PC-3 (cell line): ENCODE data around the gene TDRD1. TPM values are rescaled to one million over a fixed set of nuclear protein-coding genes. Genes with fewer than 3 reads are reported as not detected.

ENCODE experiments used
- ATAC-seq: fragments of 200-7000 bp; cut with Tn5 transposase; 2 replicates; pipeline ENCODE4 v1.9.1; 2020; ENCODE audit warnings: mild to moderate bottlenecking, moderate library complexity
- BruUV-seq: library from RNA; stranded (reverse); fragments of 400-500 nt; replicated peaks from 2 replicates; lab custom pipeline; 2021; lab: Mats Ljungman, UMichigan
- CTCF ChIA-PET: fragments of 300-600 bp; sonication (Branson Sonifier 250); formaldehyde crosslinking; loops from one replicate; lab custom pipeline; 2022; ENCODE audit warnings: antibody characterized with exemption; lab: Charles Lee
- POLR2A ChIA-PET: fragments of 300-600 bp; sonication (Branson Sonifier 250); formaldehyde crosslinking; loops from one replicate; lab custom pipeline; 2022; ENCODE audit warnings: antibody characterized with exemption; ENCODE audit not compliant: unreplicated experiment; lab: Charles Lee
- DNase-seq: peaks from one replicate; pipeline ENCODE4 v3.0.0-alpha.2; 2015
- H2AFZ ChIP-seq: fragments of 300-600 bp; sonication (generic); 2 replicates; pipeline ENCODE4 v1.6.0; 2016; ENCODE audit warnings: antibody characterized with exemption, low read length
- H3F3A ChIP-seq: fragments of 300-600 bp; sonication (generic); one replicate; pipeline ENCODE4 v1.6.0; 2017; ENCODE audit warnings: antibody characterized with exemption, low read length, control low read depth, mild to moderate bottlenecking; ENCODE audit not compliant: unreplicated experiment
- H3K27ac ChIP-seq: fragments of 300-600 bp; sonication (generic); 2 replicates; pipeline ENCODE4 v1.5.1; 2016; ENCODE audit warnings: mild to moderate bottlenecking, low read length
- H3K27me3 ChIP-seq: fragments of 300-600 bp; sonication (generic); 2 replicates; pipeline ENCODE4 v1.6.1; 2016; ENCODE audit warnings: low read length, mixed read lengths
- H3K36me3 ChIP-seq: fragments of 300-600 bp; sonication (generic); 2 replicates; pipeline ENCODE4 v1.6.1; 2016; ENCODE audit warnings: low read depth, mixed run types, low read length, mixed read lengths
- H3K4me1 ChIP-seq: fragments of 300-600 bp; sonication (generic); 2 replicates; pipeline ENCODE4 v1.5.1; 2016; ENCODE audit warnings: low read length; ENCODE audit not compliant: insufficient read depth
- H3K4me2 ChIP-seq: fragments of 300-600 bp; sonication (generic); 2 replicates; pipeline ENCODE4 v1.6.0; 2016; ENCODE audit warnings: low read length
- H3K4me3 ChIP-seq: fragments of 300-600 bp; sonication (generic); 2 replicates; pipeline ENCODE4 v1.5.1; 2016; ENCODE audit warnings: mild to moderate bottlenecking, low read length, mixed read lengths
- H3K79me2 ChIP-seq: fragments of 300-600 bp; sonication (generic); 2 replicates; pipeline ENCODE4 v1.6.1; 2017; ENCODE audit warnings: low read length, mixed read lengths
- H3K9ac ChIP-seq: fragments of 300-600 bp; sonication (generic); 2 replicates; pipeline ENCODE4 v1.6.0; 2016; ENCODE audit warnings: mild to moderate bottlenecking, low read length
- H3K9me2 ChIP-seq: fragments of 300-600 bp; sonication (generic); replicated peaks from 2 replicates; pipeline ENCODE4 v1.6.1; 2016; ENCODE audit warnings: mixed run types, low read length, mixed read lengths
- H3K9me3 ChIP-seq: fragments of 300-600 bp; sonication (generic); 2 replicates; pipeline ENCODE4 v1.6.1; 2016; ENCODE audit warnings: low read length, mixed read lengths
- H4K20me1 ChIP-seq: fragments of 300-600 bp; sonication (generic); 2 replicates; pipeline ENCODE4 v1.6.1; 2016; ENCODE audit warnings: low read length, mixed read lengths
- EZH2 ChIP-seq: fragments of 300-600 bp; sonication (generic); IDR thresholded peaks from one replicate; pipeline ENCODE4 v1.6.1; 2017; ENCODE audit warnings: antibody characterized with exemption, mild to moderate bottlenecking, low read length; ENCODE audit not compliant: unreplicated experiment
- EZH2phosphoT487 ChIP-seq: fragments of 300-600 bp; sonication (generic); IDR thresholded peaks from 2 replicates; pipeline ENCODE4 v1.6.1; 2018; ENCODE audit warnings: mild to moderate bottlenecking, antibody characterized with exemption, low read length, borderline replicate concordance
- intact Hi-C: fragments of 100-400 bp; cut with micrococcal nuclease; formaldehyde crosslinking; loops from 2 replicates; pipeline ENCODE4 v1.9.0; 2023
- total RNA-seq: library from RNA; depleted of rRNA; stranded (reverse); fragments of >200 nt; gene quantifications from 2 replicates; pipeline ENCODE4 v1.2.3, GENCODE V29; 2014
- TF ChIP-seq, protein P1 (sequence below): fragments of 300-600 bp; sonication (generic); conservative IDR thresholded peaks from 2 replicates; pipeline ENCODE4 v1.5.1; 2017; ENCODE audit warnings: antibody characterized with exemption, low read depth, mild to moderate bottlenecking, low read length

The TDRD1 gene
- total RNA-seq, 1 experiment from 2014 or later, result not detected

DNA sequence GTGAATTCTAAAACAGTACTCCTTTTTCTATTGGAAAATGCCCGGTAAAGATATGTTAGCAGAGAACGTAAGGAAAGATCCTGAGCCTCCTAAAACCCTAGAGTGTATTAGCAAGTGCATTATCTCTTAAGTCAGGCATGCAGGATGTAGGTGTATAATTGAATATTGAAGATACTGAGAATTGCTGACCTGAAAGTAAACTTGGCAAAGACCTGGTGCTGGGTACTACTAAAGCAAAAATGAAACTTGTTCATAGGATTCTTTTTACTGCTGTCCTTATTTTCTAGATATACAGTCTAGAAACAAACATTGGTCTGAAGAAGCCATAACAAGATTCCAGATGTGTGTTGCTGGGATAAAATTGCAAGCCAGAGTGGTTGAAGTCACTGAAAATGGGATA lies 41.1 kb downstream of the TDRD1 start:
- TF ChIP-seq, protein P1, sequence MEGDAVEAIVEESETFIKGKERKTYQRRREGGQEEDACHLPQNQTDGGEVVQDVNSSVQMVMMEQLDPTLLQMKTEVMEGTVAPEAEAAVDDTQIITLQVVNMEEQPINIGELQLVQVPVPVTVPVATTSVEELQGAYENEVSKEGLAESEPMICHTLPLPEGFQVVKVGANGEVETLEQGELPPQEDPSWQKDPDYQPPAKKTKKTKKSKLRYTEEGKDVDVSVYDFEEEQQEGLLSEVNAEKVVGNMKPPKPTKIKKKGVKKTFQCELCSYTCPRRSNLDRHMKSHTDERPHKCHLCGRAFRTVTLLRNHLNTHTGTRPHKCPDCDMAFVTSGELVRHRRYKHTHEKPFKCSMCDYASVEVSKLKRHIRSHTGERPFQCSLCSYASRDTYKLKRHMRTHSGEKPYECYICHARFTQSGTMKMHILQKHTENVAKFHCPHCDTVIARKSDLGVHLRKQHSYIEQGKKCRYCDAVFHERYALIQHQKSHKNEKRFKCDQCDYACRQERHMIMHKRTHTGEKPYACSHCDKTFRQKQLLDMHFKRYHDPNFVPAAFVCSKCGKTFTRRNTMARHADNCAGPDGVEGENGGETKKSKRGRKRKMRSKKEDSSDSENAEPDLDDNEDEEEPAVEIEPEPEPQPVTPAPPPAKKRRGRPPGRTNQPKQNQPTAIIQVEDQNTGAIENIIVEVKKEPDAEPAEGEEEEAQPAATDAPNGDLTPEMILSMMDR, result no peak
- TF ChIP-seq EZH2phosphoT487, result no peak
- TF ChIP-seq EZH2, result no peak
- H3K9me2 ChIP-seq, result no peaks in the 10 kb centered on the region
- no peaks in the 10 kb centered on the region for H3K4me1 ChIP-seq
- H3K4me3 ChIP-seq, result no peak overlapping the region
- DNase-seq, result no peak
- no TSS peak for BruUV-seq
- H3K9me3 ChIP-seq, result no peaks in the 10 kb centered on the region
- H3K36me3 ChIP-seq, result no peaks in the 10 kb centered on the region
- H3K27me3 ChIP-seq, result peaks cover 92% of the 10 kb centered on the region
- H4K20me1 ChIP-seq, result no peaks in the 10 kb centered on the region
- H3F3A ChIP-seq, result no peaks in the 10 kb centered on the region
- ChIA-PET CTCF (no interaction called here), POLR2A (no interaction called here)
- no peak for ATAC-seq
- no peak overlapping the region for H2AFZ ChIP-seq
- no peak overlapping the region for H3K4me2 ChIP-seq
- no peak overlapping the region for H3K27ac ChIP-seq
- no peak overlapping the region for H3K9ac ChIP-seq
- intact Hi-C loops, result no loop called here
- no peaks in the 10 kb centered on the region for H3K79me2 ChIP-seq

- Histone ChIP-seq H3K36me3 (no peaks in the 10 kb centered on the region), H3F3A (no peaks in the 10 kb centered on the region), H3K4me3 (no peak overlapping the region), H3K79me2 (no peaks in the 10 kb centered on the region), H3K9me3 (no peaks in the 10 kb centered on the region), H3K9ac (no peak overlapping the region), H4K20me1 (no peaks in the 10 kb centered on the region), H3K27me3 (peaks cover 91% of the 10 kb centered on the region), H3K4me2 (no peak overlapping the region), H3K4me1 (no peaks in the 10 kb centered on the region), H2AFZ (no peak overlapping the region), H3K27ac (no peak overlapping the region), H3K9me2 (no peaks in the 10 kb centered on the region)
- DNase-seq (no peak), ATAC-seq (no peak)
- CTCF ChIA-PET, result no interaction called here
- no TSS peak for BruUV-seq
- intact Hi-C loops, result no loop called here
- POLR2A ChIA-PET, result no interaction called here
- no peak for TF ChIP-seq EZH2phosphoT487
- TF ChIP-seq, protein P1, result no peak
These were observed 42.1 kb downstream of the TDRD1 start for GRCh38 chr10:114221235-114221634.

DNA sequence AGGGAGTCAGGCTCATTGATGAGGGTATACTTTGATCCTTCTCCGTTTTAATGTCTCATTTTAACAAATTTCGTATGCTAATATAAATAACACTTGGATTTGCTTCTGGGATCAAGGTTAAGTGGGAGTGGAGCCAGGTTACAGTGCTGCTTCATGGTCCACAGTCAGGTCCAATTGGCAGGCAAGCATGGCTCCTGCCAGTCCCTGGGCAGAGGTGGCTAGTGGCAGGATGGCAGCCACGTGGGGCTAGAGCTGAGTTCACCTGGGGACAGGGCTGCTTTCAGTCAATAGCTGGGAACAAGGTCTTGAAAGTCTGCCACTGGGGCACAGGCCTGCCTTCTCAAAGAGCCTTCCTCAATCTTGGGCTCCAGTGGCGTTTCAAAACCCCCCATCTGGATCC lies 43.9 kb downstream of the TDRD1 start:
- Histone ChIP-seq H4K20me1 (no peaks in the 10 kb centered on the region), H3K9me2 (no peaks in the 10 kb centered on the region), H3K9me3 (no peaks in the 10 kb centered on the region), H3K9ac (no peak overlapping the region), H2AFZ (no peak overlapping the region), H3K4me3 (no peak overlapping the region), H3K27ac (no peak overlapping the region), H3K79me2 (no peaks in the 10 kb centered on the region), H3K4me2 (no peak overlapping the region), H3K27me3 (peaks cover 91% of the 10 kb centered on the region), H3F3A (no peaks in the 10 kb centered on the region), H3K4me1 (no peaks in the 10 kb centered on the region), H3K36me3 (no peaks in the 10 kb centered on the region)
- intact Hi-C loops, result no loop called here
- no peak for DNase-seq
- ATAC-seq, result no peak
- POLR2A ChIA-PET, result no interaction called here
- CTCF ChIA-PET, result no interaction called here
- no peak for TF ChIP-seq EZH2
- TF ChIP-seq EZH2phosphoT487, result no peak
- TF ChIP-seq, protein P1, result no peak
- no TSS peak for BruUV-seq
